ENCODE measurements around the gene NEGR1. TPM values are rescaled to one million over a fixed set of nuclear protein-coding genes. Genes with fewer than 3 reads are reported as not detected.

NEGR1 gene
- total RNA-seq, 4 donors from 2014 or later, result 7.0 to 10.0 (median 8.1) TPM

GRCh38 chr1:71721532-71721931, 560.8 kb downstream of the NEGR1 start:
- no peak for DNase-seq
- in situ Hi-C loops (cut with MboI; ENCODE audit: low pct_ligation_motif_present in 1 of 4, low pct_unique_long_range_greater_than_20kb in 1 of 4, low sequenced_read_pairs in 3 of 4), result no loop called here
- whole genome bisulfite sequencing, 2 donors (ENCODE audit: low coverage in 1 of 2), result 79 to 88% methylated on average over 2 of the region's 2 CpGs

GRCh38 chr1:71719330-71719729, 563.0 kb downstream of the NEGR1 start:
- no peaks in the 10 kb centered on the region for H3K4me1 ChIP-seq
- no peak overlapping the region for H3K27ac ChIP-seq
- DNase-seq, result no peak
- peaks cover 0 to 7% of the 10 kb centered on the region in 2 donors for H3K9me3 ChIP-seq
- H3K36me3 ChIP-seq, result no peaks in the 10 kb centered on the region
- no peaks in the 10 kb centered on the region for H3K27me3 ChIP-seq
- TF ChIP-seq POLR2A (IDR thresholded peaks at IDR 0.05), result no peak
- no peak overlapping the region for H3K4me3 ChIP-seq
- 52 to 54% methylated on average over 2 of the region's 2 CpGs for WGBS, 2 donors (ENCODE audit: low coverage in 1 of 2)
- intact Hi-C loops (cut with DNase I; ENCODE audit: low total_unique reads) (loop anchor here (10.0 kb wide), 1 partner anchor 65 kb away; no protein-coding TSS in a partner anchor), in situ Hi-C loops (cut with MboI; ENCODE audit: low pct_ligation_motif_present in 1 of 4, low pct_unique_long_range_greater_than_20kb in 1 of 4, low sequenced_read_pairs in 3 of 4) (no loop called here)

More at GRCh38 chr1:71721532-71721931, 560.8 kb downstream of the NEGR1 start:
- H3K4me3 ChIP-seq, result no peak overlapping the region
- no peaks in the 10 kb centered on the region for H3K9me3 ChIP-seq
- H3K27me3 ChIP-seq, result no peaks in the 10 kb centered on the region
- H3K4me1 ChIP-seq, result no peaks in the 10 kb centered on the region
- H3K36me3 ChIP-seq, result no peaks in the 10 kb centered on the region
- no peak overlapping the region for H3K27ac ChIP-seq
- TF ChIP-seq EP300 (IDR thresholded peaks at IDR 0.05; ENCODE audit: low read depth) (no peak), CTCF (IDR thresholded peaks at IDR 0.05) (no peak), POLR2AphosphoS5 (IDR thresholded peaks at IDR 0.05) (no peak), POLR2A (IDR thresholded peaks at IDR 0.05) (no peak)
- intact Hi-C loops (cut with DNase I; ENCODE audit: low total_unique reads), result no loop called here

GRCh38 chr1:71717186-71717585, 565.2 kb downstream of the NEGR1 start:
- intact Hi-C loops (cut with DNase I; ENCODE audit: low total_unique reads), result loop anchor here (10.0 kb wide), 1 partner anchor 62 kb away; no protein-coding TSS in a partner anchor
- TF ChIP-seq POLR2AphosphoS5 (IDR thresholded peaks at IDR 0.05) (no peak), CTCF (IDR thresholded peaks at IDR 0.05) (no peak), EP300 (IDR thresholded peaks at IDR 0.05; ENCODE audit: low read depth) (no peak)

GRCh38 chr1:71711456-71711855, 570.9 kb downstream of the NEGR1 start:
- TF ChIP-seq POLR2A (IDR thresholded peaks at IDR 0.05), result no peak
- TF ChIP-seq POLR2AphosphoS5 (IDR thresholded peaks at IDR 0.05), result no peak
- TF ChIP-seq EP300 (IDR thresholded peaks at IDR 0.05; ENCODE audit: low read depth), result no peak
- TF ChIP-seq CTCF (IDR thresholded peaks at IDR 0.05), result no peak
- in situ Hi-C loops (cut with MboI; ENCODE audit: low pct_ligation_motif_present in 1 of 4, low pct_unique_long_range_greater_than_20kb in 1 of 4, low sequenced_read_pairs in 3 of 4) (no loop called here), intact Hi-C loops (cut with DNase I; ENCODE audit: low total_unique reads) (loop anchor here (10.0 kb wide), 1 partner anchor 57 kb away; no protein-coding TSS in a partner anchor)
- no peaks in the 10 kb centered on the region for H3K4me1 ChIP-seq
- no peak overlapping the region for H3K4me3 ChIP-seq
- H3K36me3 ChIP-seq, result no peaks in the 10 kb centered on the region
- peaks cover 0 to 7% of the 10 kb centered on the region in 2 donors for H3K9me3 ChIP-seq
- no peak for DNase-seq
- no peak overlapping the region for H3K27ac ChIP-seq
- H3K27me3 ChIP-seq, result no peaks in the 10 kb centered on the region

More at GRCh38 chr1:71717186-71717585, 565.2 kb downstream of the NEGR1 start:
- H3K27me3 ChIP-seq, result no peaks in the 10 kb centered on the region
- H3K9me3 ChIP-seq, result peaks cover 0 to 7% of the 10 kb centered on the region in 2 donors
- DNase-seq, result no peak
- no peak overlapping the region for H3K4me3 ChIP-seq
- no peaks in the 10 kb centered on the region for H3K36me3 ChIP-seq
- H3K4me1 ChIP-seq, result no peaks in the 10 kb centered on the region
- no peak overlapping the region for H3K27ac ChIP-seq
- in situ Hi-C loops (cut with MboI; ENCODE audit: low pct_ligation_motif_present in 1 of 4, low pct_unique_long_range_greater_than_20kb in 1 of 4, low sequenced_read_pairs in 3 of 4), result no loop called here

GRCh38 chr1:71706029-71706671, 576.2 kb downstream of the NEGR1 start:
- Histone ChIP-seq H3K36me3 (no peaks in the 10 kb centered on the region), H3K9me3 (peaks cover 12 to 13% of the 10 kb centered on the region in 2 donors), H3K27ac (no peak overlapping the region), H3K4me1 (peaks cover 0 to 2% (median 0%) of the 10 kb centered on the region in 4 donors), H3K4me3 (no peak overlapping the region), H3K27me3 (no peaks in the 10 kb centered on the region)
- no peak for DNase-seq
- no peak for TF ChIP-seq CTCF (IDR thresholded peaks at IDR 0.05)
- TF ChIP-seq POLR2AphosphoS5 (IDR thresholded peaks at IDR 0.05), result no peak
- intact Hi-C loops (cut with DNase I; ENCODE audit: low total_unique reads), result no loop called here
- 47 to 53% methylated on average over 3 to 5 of the region's 5 CpGs for WGBS, 2 donors (ENCODE audit: low coverage in 1 of 2)
- in situ Hi-C loops (cut with MboI; ENCODE audit: low pct_ligation_motif_present in 1 of 4, low pct_unique_long_range_greater_than_20kb in 1 of 4, low sequenced_read_pairs in 3 of 4), result no loop called here

Data from transverse colon (tissue), 4 donors.